Cardiac muscle cell (in vitro differentiated cells and primary cell): ENCODE measurements around the gene CPT2. TPM values are rescaled to one million over a fixed set of nuclear protein-coding genes. Genes with fewer than 3 reads are reported as not detected.

Experiments used
- DNase-seq, 2 donors: peaks; one replicate each; pipeline versions ENCODE4 v3.0.0 to v3.0.0-alpha.2; 2010 to 2017; ENCODE audit warnings: low read depth in 1 of 2, low spot score in 1 of 2
- H3K27ac ChIP-seq: fragments of 200-600 bp; sonication (generic); 2 replicates; pipeline ENCODE4 v1.5.1; 2016
- H3K27me3 ChIP-seq: fragments of 200-600 bp; sonication (generic); 2 replicates; pipeline ENCODE4 v1.6.0; 2016; ENCODE audit warnings: control low read depth
- H3K36me3 ChIP-seq: fragments of 200-600 bp; sonication (generic); 2 replicates; pipeline ENCODE4 v1.5.1; 2016; ENCODE audit warnings: control low read depth
- H3K4me1 ChIP-seq: fragments of 200-600 bp; sonication (generic); 2 replicates; pipeline ENCODE4 v1.8.1; 2017; ENCODE audit warnings: low read depth, mild to moderate bottlenecking, mixed run types
- H3K4me3 ChIP-seq: fragments of 200-600 bp; sonication (generic); 2 replicates; pipeline ENCODE4 v1.5.1; 2016; ENCODE audit warnings: mild to moderate bottlenecking
- H3K9me3 ChIP-seq: fragments of 200-600 bp; sonication (generic); 2 replicates; pipeline ENCODE4 v1.5.1; 2017; ENCODE audit warnings: low read depth, mild to moderate bottlenecking, control low read depth
- polyA plus RNA-seq: library from polyadenylated mRNA; unstranded; fragments of >200 nt; fragmentation: Nextera tagmentation; extraction: Ambion mirVana; gene quantifications from 2 replicates; pipeline ENCODE4 v1.2.1, GENCODE V29; 2016
- total RNA-seq: library from RNA; depleted of rRNA; stranded (reverse); fragments of >200 nt; gene quantifications from 2 replicates; pipeline ENCODE4 v1.2.3, GENCODE V29; 2016
- TF ChIP-seq, protein P1 (sequence below): IDR thresholded peaks from 2 replicates; pipeline ENCODE4 v1.5.1; 2012; ENCODE audit warnings: low read depth, mild to moderate bottlenecking, low read length

Gene CPT2
- 47.1 and 60.8 TPM in 2 replicates for total RNA-seq
- 52.3 and 60.1 TPM in 2 replicates for polyA plus RNA-seq

GRCh38 chr1:53196485-53197290, at the start of gene CPT2:
Gene CPT2, plus strand, starts transcription at chr1:53196824. Its CDS starts 120 bp downstream, at chr1:53196944.
- DNase-seq, result peak; percentile 95
- Histone ChIP-seq H3K36me3 (peaks cover 6% of the 10 kb centered on the region), H3K27me3 (no peaks in the 10 kb centered on the region), H3K4me3 (peak within 1 kb of the TSS; percentile 71), H3K27ac (peak within 1 kb of the TSS; percentile 95), H3K4me1 (peaks cover 20% of the 10 kb centered on the region), H3K9me3 (no peaks in the 10 kb centered on the region)
- TF ChIP-seq, protein P1, sequence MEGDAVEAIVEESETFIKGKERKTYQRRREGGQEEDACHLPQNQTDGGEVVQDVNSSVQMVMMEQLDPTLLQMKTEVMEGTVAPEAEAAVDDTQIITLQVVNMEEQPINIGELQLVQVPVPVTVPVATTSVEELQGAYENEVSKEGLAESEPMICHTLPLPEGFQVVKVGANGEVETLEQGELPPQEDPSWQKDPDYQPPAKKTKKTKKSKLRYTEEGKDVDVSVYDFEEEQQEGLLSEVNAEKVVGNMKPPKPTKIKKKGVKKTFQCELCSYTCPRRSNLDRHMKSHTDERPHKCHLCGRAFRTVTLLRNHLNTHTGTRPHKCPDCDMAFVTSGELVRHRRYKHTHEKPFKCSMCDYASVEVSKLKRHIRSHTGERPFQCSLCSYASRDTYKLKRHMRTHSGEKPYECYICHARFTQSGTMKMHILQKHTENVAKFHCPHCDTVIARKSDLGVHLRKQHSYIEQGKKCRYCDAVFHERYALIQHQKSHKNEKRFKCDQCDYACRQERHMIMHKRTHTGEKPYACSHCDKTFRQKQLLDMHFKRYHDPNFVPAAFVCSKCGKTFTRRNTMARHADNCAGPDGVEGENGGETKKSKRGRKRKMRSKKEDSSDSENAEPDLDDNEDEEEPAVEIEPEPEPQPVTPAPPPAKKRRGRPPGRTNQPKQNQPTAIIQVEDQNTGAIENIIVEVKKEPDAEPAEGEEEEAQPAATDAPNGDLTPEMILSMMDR, result no peak

- Histone ChIP-seq H3K27me3 (no peaks in the 10 kb centered on the region), H3K4me1 (peaks cover 16% of the 10 kb centered on the region), H3K9me3 (no peaks in the 10 kb centered on the region), H3K4me3 (no peak overlapping the region), H3K27ac (peak overlapping the region; percentile 99), H3K36me3 (no peaks in the 10 kb centered on the region)
- DNase-seq, result no peak
- TF ChIP-seq, protein P1, result no peak
Measured at GRCh38 chr1:53147174-53147573, 49.5 kb upstream of the CPT2 start.

DNA sequence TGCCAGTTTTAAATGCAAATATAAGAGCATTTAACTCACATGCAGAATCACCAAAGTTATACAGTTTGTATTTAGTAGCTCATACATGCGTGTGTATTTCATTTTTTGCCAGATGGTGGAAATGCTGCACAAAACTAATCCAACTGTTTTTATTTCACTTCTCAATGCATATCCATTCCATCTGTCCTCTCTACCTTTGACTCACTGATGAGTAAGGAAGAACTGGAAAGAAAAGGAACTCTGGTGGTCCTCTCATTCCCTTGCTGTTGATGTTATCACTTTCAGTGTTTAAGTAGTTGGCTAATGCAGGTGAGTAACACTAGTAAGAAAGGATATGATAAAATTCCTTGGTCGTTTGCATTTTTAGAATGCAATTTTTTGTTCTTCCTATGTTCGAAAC, 48.5 kb upstream of the CPT2 start:
- no peak overlapping the region for H3K27ac ChIP-seq
- no peaks in the 10 kb centered on the region for H3K9me3 ChIP-seq
- H3K36me3 ChIP-seq, result no peaks in the 10 kb centered on the region
- H3K4me1 ChIP-seq, result peaks cover 16% of the 10 kb centered on the region
- DNase-seq, result no peak
- TF ChIP-seq, protein P1, result no peak
- H3K27me3 ChIP-seq, result no peaks in the 10 kb centered on the region
- no peak overlapping the region for H3K4me3 ChIP-seq

- H3K4me3 ChIP-seq, result no peak overlapping the region
- TF ChIP-seq, protein P1, result no peak
- peak in 1 of 2 donors; percentile 61 for DNase-seq
- no peaks in the 10 kb centered on the region for H3K27me3 ChIP-seq
- no peaks in the 10 kb centered on the region for H3K4me1 ChIP-seq
- no peaks in the 10 kb centered on the region for H3K9me3 ChIP-seq
- no peaks in the 10 kb centered on the region for H3K36me3 ChIP-seq
- H3K27ac ChIP-seq, result no peak overlapping the region
Measured at GRCh38 chr1:53153752-53154151, 42.9 kb upstream of the CPT2 start.

- TF ChIP-seq, protein P1, result no peak
- H3K27me3 ChIP-seq, result no peaks in the 10 kb centered on the region
- H3K27ac ChIP-seq, result no peak overlapping the region
- no peaks in the 10 kb centered on the region for H3K36me3 ChIP-seq
- no peaks in the 10 kb centered on the region for H3K9me3 ChIP-seq
- no peaks in the 10 kb centered on the region for H3K4me1 ChIP-seq
- DNase-seq, result no peak
- H3K4me3 ChIP-seq, result no peak overlapping the region
Measured at GRCh38 chr1:53154859-53155438, 41.7 kb upstream of the CPT2 start.
